Lower lobe of right lung (tissue), 2 donors: ENCODE results near the gene VAPA. TPM values are rescaled to one million over a fixed set of nuclear protein-coding genes. Genes with fewer than 3 reads are reported as not detected.

Experiments used
- ATAC-seq, 2 donors: fragments of 200-7000 bp; cut with Tn5 transposase; one replicate each; pipeline ENCODE4 v1.9.1; 2020 to 2022; ENCODE audit warnings: mild to moderate bottlenecking in 2 of 2, moderate library complexity in 2 of 2
- DNase-seq: peaks from one replicate; pipeline ENCODE4 v3.0.0-alpha.2; 2020
- H3K27ac ChIP-seq: fragments of 200-600 bp; one replicate; pipeline ENCODE4 v1.8.0; 2022
- H3K27me3 ChIP-seq: fragments of 200-600 bp; one replicate; pipeline ENCODE4 v1.8.0; 2022; ENCODE audit warnings: low read depth
- H3K36me3 ChIP-seq: fragments of 200-600 bp; one replicate; pipeline ENCODE4 v1.8.0; 2022; ENCODE audit warnings: mild to moderate bottlenecking
- H3K4me1 ChIP-seq: fragments of 200-600 bp; one replicate; pipeline ENCODE4 v1.8.0; 2022
- H3K4me3 ChIP-seq: fragments of 200-600 bp; one replicate; pipeline ENCODE4 v1.8.0; 2022; ENCODE audit warnings: mild to moderate bottlenecking
- H3K9me3 ChIP-seq: fragments of 200-600 bp; one replicate; pipeline ENCODE4 v1.8.0; 2022
- CTCF ChIP-seq: fragments of 200-600 bp; IDR thresholded peaks from one replicate; pipeline ENCODE4 v1.8.0; 2022; ENCODE audit warnings: antibody characterized with exemption, mild to moderate bottlenecking
- intact Hi-C: fragments of 100-400 bp; cut with DNase I; formaldehyde crosslinking; loops from one replicate; pipeline ENCODE4 v1.11.0; 2022
- total RNA-seq: library from RNA; stranded (reverse); fragmentation: NEBNext Ultra II Directional; extraction: Animal tissue kit (Norgen Biotek cat#: 25700); gene quantifications from one replicate; pipeline ENCODE4 v1.2.1, GENCODE V29; 2021
- donor health status: DM: no; HTN: yes; CAD: no; lungs with severe emphysema.

VAPA gene
- total RNA-seq, 1 donor from 2014 or later = 235 TPM

GRCh38 chr18:9878783-9879242 lies 35.0 kb upstream of the VAPA start:
- no peak for DNase-seq
- Histone ChIP-seq H3K27me3 (no peaks in the 10 kb centered on the region), H3K27ac (no peak overlapping the region), H3K4me3 (no peak overlapping the region), H3K9me3 (no peaks in the 10 kb centered on the region), H3K36me3 (no peaks in the 10 kb centered on the region), H3K4me1 (peaks cover 14% of the 10 kb centered on the region)
- TF ChIP-seq CTCF = no peak
- ATAC-seq = no peak
- intact Hi-C loops = no loop called here

GRCh38 chr18:9884090-9884489 lies 29.7 kb upstream of the VAPA start:
- no peak for ATAC-seq
- H3K9me3 ChIP-seq = no peaks in the 10 kb centered on the region
- TF ChIP-seq CTCF = no peak

GRCh38 chr18:9884532-9885140 lies 29.2 kb upstream of the VAPA start:
- Histone ChIP-seq H3K4me3 (no peak overlapping the region), H3K4me1 (no peaks in the 10 kb centered on the region)

More at GRCh38 chr18:9884090-9884489, 29.7 kb upstream of the VAPA start:
- no peak overlapping the region for H3K4me3 ChIP-seq
- DNase-seq = no peak
- no peaks in the 10 kb centered on the region for H3K4me1 ChIP-seq
- H3K27ac ChIP-seq = no peak overlapping the region
- H3K27me3 ChIP-seq = no peaks in the 10 kb centered on the region
- intact Hi-C loops = no loop called here
- no peaks in the 10 kb centered on the region for H3K36me3 ChIP-seq

GRCh38 chr18:9885170-9886004 lies 28.4 kb upstream of the VAPA start, which contains the start of gene TXNDC2:
TXNDC2 (plus strand) TSS chr18:9885973; CDS start chr18:9886681, 708 bp downstream.
- Histone ChIP-seq H3K27ac (no peak within 1 kb of the TSS), H3K4me3 (no peak within 1 kb of the TSS), H3K36me3 (no peaks in the 10 kb centered on the region), H3K4me1 (no peaks in the 10 kb centered on the region), H3K27me3 (no peaks in the 10 kb centered on the region), H3K9me3 (no peaks in the 10 kb centered on the region)
- no peak for DNase-seq
- no peak for ATAC-seq
- TF ChIP-seq CTCF = no peak
- intact Hi-C loops = no loop called here

More at GRCh38 chr18:9884532-9885140, 29.2 kb upstream of the VAPA start:
- intact Hi-C loops = no loop called here
- DNase-seq (no peak), ATAC-seq (no peak)
- TF ChIP-seq CTCF = no peak
- H3K27me3 ChIP-seq = no peaks in the 10 kb centered on the region
- H3K27ac ChIP-seq = no peak overlapping the region
- no peaks in the 10 kb centered on the region for H3K9me3 ChIP-seq
- H3K36me3 ChIP-seq = no peaks in the 10 kb centered on the region

- intact Hi-C loops = no loop called here
- Histone ChIP-seq H3K4me3 (no peak overlapping the region), H3K36me3 (no peaks in the 10 kb centered on the region), H3K27ac (no peak overlapping the region), H3K27me3 (no peaks in the 10 kb centered on the region), H3K9me3 (no peaks in the 10 kb centered on the region), H3K4me1 (no peaks in the 10 kb centered on the region)
- no peak for TF ChIP-seq CTCF
- DNase-seq (no peak), ATAC-seq (no peak)
Observed at GRCh38 chr18:9886005-9886348, 27.8 kb upstream of the VAPA start.
